Epithelial cell of proximal tubule (primary cell): Measurements from ENCODE around the gene HS3ST5. TPM values are rescaled to one million over a fixed set of nuclear protein-coding genes. Genes with fewer than 3 reads are reported as not detected.

Experiments used
- DNase-seq: peaks from one replicate; pipeline ENCODE4 v3.0.0-alpha.2; 2011; ENCODE audit warnings: low read depth
- H3K4me3 ChIP-seq: 2 replicates; pipeline ENCODE4 v1.5.1; 2011; ENCODE audit warnings: low read depth, mild to moderate bottlenecking, low read length
- total RNA-seq: library from RNA; depleted of rRNA; stranded (reverse); fragments of >200 nt; gene quantifications from 2 replicates; pipeline ENCODE4 v1.2.3, GENCODE V29; 2015
- TF ChIP-seq, protein P1 (sequence below): conservative IDR thresholded peaks from 2 replicates; pipeline ENCODE4 v1.5.1; 2012; ENCODE audit warnings: low read depth, mild to moderate bottlenecking, low read length

The HS3ST5 gene
- total RNA-seq, 1 donor from 2014 or later, result 0.17 TPM

DNA sequence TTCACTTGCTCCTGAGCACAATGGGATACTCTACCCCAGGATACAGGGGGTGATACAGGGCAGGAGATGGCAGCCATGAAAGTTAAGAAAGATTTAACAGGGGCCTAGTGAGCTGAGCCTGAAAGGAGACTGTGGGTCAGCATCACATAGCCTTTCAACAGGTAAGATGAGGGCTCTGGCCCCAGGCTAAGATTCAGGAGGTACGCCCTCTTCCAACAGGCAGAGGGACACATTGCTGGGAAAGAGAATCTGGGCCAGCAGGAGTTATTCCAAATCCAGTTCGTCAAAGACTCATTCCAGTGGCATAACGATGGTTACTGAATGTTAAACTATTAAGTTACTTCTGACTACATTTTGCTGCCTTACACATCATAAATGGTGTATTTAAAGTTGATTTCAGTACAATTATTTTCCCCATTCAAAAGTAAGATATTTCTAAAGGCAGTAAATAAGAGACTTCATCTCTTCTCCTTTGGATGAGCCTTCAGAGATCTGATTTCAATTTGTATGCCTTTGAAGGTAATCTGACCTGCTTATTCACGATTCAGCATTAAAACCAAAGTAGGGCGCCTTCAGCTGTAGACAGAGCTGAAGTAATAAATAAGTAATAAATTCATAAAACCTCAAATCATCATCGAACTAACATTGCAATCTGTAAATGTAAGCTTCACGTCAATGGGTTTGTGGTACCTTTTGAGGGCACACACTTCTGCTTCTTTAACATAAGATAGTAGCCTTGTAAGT is 62.4 kb downstream of the HS3ST5 start:
- no peak for DNase-seq
- TF ChIP-seq, protein P1, sequence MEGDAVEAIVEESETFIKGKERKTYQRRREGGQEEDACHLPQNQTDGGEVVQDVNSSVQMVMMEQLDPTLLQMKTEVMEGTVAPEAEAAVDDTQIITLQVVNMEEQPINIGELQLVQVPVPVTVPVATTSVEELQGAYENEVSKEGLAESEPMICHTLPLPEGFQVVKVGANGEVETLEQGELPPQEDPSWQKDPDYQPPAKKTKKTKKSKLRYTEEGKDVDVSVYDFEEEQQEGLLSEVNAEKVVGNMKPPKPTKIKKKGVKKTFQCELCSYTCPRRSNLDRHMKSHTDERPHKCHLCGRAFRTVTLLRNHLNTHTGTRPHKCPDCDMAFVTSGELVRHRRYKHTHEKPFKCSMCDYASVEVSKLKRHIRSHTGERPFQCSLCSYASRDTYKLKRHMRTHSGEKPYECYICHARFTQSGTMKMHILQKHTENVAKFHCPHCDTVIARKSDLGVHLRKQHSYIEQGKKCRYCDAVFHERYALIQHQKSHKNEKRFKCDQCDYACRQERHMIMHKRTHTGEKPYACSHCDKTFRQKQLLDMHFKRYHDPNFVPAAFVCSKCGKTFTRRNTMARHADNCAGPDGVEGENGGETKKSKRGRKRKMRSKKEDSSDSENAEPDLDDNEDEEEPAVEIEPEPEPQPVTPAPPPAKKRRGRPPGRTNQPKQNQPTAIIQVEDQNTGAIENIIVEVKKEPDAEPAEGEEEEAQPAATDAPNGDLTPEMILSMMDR, result no peak
- H3K4me3 ChIP-seq, result no peak overlapping the region

DNA sequence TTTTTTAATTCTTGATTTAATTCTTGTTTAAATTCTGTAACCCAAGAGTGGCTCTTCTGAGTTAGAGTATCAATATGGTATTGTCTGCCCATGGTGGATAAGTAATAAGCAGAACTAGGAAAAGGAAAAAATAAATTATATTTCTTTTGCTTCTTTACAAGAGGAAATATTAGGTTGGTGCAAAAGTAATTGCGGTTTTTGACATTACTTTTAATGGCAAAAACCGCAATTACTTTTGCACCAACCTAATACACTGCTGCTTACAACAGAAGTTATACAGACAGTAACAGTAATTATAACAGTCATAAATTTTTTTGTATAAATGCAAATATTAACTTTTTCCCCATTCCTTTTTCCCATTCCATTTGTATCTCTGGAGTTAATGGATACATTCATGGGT is 65.6 kb downstream of the HS3ST5 start:
- TF ChIP-seq, protein P1, result no peak
- DNase-seq, result no peak

DNA sequence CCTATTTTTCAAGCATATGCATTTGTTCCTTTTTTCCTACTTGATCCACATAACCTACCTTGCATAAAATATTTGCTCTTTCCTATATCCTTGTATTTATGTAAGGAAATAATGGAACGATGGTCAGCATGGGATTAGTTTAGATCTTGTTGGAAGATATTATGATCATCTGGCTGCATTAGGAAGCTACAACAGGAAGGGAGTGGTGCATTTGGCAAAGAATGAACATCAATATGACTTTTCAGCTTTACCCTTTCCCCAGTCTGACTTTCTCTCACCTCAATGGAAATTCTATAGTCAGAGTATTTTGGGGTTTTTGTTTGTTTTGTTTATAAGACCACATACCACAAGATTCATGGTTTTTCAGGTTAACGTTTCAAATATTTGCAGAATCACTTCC is 66.0 kb downstream of the HS3ST5 start:
- no peak for DNase-seq
- TF ChIP-seq, protein P1, result no peak
- no peak overlapping the region for H3K4me3 ChIP-seq

More for the DNA sequence above, 65.6 kb downstream of the HS3ST5 start:
- no peak overlapping the region for H3K4me3 ChIP-seq

DNA sequence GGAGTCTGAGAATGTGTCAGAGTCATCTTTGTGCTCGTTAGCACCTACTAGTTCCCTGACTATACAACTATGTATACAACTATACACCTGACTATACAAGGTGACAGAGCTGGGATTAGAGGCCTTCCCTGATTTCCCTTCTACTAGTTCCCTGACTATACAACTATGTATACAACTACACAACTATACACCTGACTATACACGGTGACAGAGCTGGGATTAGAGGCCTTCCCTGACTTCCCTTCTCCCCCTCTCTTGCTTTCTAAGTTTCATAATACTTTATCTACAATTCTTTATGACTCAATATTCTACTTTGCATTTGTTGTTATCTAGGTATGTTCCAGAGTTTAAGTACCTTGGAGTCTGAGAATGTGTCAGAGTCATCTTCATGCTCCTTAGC is 68.0 kb downstream of the HS3ST5 start:
- H3K4me3 ChIP-seq, result no peak overlapping the region
- TF ChIP-seq, protein P1, result no peak
- no peak for DNase-seq

DNA sequence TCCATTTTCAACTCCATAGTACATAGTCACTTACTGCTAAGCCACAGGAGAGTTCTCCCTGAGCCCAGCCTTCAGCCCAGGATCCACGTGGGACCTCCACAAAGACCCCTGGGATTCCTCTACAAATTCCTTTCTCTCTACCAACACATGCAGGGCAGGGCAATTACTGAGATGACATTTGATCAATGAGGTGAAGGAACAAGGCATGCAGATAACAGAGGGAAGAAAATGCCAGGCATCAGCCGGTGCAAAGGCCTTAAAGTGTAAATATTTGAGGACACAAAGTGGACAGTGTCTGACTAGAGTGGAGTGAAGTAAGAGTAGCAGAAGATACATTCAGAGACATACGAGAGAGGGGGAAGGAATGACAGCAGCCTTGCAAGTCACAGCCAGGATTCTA is 70.2 kb downstream of the HS3ST5 start:
- TF ChIP-seq, protein P1, result no peak

DNA sequence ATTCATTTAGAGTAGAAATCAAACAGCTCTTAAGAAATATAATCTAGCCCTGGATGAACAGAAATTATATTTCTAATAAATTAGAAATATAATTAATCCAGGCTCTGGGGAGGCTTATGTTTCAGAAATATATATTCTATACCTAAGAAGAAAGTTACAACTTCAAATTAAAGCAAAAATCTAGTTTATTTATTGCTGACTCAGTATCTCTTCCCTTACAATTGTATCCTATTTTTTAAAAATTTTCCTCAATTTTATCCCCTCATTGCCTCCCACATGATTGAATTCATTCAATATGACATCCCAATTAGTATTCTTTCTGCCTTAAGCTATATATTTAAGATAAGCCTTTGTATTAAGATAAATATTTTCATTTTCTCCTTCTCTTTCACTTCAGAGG is 71.4 kb downstream of the HS3ST5 start:
- TF ChIP-seq, protein P1, result no peak
- DNase-seq, result no peak
- no peak overlapping the region for H3K4me3 ChIP-seq

More for the DNA sequence above, 70.2 kb downstream of the HS3ST5 start:
- no peak overlapping the region for H3K4me3 ChIP-seq
- DNase-seq, result no peak

DNA sequence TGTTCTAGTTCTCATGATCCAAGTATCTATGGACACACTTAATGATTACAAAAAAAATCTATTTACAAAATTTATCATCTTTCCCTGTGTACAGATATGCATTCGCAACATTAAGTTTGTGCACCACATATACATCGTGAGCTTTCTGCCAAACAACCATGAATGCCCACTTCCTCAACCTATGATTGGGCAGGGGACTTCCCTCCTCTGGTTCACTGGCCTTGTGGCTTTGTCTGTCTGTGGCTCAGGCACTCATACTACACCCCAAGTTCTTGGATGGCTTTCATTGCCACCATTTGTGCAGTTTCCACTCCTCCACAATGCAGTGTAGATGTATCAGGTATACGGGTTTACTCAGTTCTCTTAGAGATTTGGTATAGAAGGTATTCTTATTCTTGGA is 74.9 kb downstream of the HS3ST5 start:
- no peak for DNase-seq
- no peak overlapping the region for H3K4me3 ChIP-seq
- TF ChIP-seq, protein P1, result no peak
